GM11168 (cell line): ENCODE data around the gene NUDT3.

Experiments
- in situ Hi-C: fragments of 300-500 bp; cut with MboI; formaldehyde crosslinking; loops from one replicate; pipeline ENCODE4 v1.12.0; 2022; ENCODE audit warnings: low sequenced_read_pairs; ENCODE audit not compliant: unreplicated experiment

NUDT3 gene

GRCh38 chr6:34243131-34243771 lies 149.2 kb downstream of the NUDT3 start:
- in situ Hi-C loops, result loop anchor here (5.0 to 25.0 kb wide), 2 partner anchors 174 to 369 kb away; no protein-coding TSS in a partner anchor

GRCh38 chr6:34242252-34243130 lies 150.0 kb downstream of the NUDT3 start:
- in situ Hi-C loops, result loop anchor here (5.0 to 25.0 kb wide), 2 partner anchors 175 to 370 kb away; no protein-coding TSS in a partner anchor

- in situ Hi-C loops, result loop anchor here (5.0 to 25.0 kb wide), 2 partner anchors 176 to 371 kb away; no protein-coding TSS in a partner anchor
These were observed 150.9 kb downstream of the NUDT3 start for GRCh38 chr6:34241351-34242215.

DNA sequence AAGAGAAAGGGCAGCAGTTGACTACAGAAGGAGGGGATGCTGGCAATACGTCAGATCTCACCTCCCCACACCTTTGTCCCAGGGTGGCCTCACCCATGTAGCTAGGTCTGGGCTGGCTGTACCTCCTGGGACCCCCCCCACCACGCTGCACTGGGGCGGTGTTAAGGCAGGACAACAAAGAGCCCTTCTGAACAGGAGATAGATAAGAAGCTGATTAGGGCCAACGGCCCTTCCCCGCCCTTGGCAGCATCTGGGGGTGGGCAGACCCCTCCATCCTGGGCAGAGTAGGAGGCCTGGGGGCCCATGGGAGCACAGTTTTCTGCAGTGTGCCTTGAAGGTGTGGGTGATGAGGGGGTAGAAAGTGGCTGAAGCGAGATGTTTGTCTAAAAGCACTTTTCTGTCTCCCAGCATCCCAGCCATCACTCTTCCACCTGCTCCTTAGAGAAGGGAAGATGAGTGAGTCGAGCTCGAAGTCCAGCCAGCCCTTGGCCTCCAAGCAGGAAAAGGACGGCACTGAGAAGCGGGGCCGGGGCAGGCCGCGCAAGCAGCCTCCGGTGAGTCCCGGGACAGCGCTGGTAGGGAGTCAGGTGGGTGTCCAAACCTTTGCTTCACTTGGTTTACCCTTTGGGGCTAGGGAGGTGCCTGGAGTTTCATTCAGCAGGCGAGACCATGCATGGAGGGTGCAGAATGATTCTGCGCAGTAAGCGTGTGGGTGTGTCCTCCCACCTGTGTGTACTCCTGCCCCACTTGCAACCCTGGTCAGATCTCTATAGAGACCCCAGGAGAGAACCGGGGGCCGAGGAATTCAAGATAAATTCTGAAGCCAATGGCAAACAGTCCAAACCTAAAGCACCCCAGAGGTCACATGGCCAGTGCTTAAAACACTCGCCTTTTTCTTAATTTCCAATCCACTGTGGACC lies 151.9 kb downstream of the NUDT3 start:
- in situ Hi-C loops, result loop anchor here (5.0 to 25.0 kb wide), 2 partner anchors 177 to 372 kb away; no protein-coding TSS in a partner anchor

DNA sequence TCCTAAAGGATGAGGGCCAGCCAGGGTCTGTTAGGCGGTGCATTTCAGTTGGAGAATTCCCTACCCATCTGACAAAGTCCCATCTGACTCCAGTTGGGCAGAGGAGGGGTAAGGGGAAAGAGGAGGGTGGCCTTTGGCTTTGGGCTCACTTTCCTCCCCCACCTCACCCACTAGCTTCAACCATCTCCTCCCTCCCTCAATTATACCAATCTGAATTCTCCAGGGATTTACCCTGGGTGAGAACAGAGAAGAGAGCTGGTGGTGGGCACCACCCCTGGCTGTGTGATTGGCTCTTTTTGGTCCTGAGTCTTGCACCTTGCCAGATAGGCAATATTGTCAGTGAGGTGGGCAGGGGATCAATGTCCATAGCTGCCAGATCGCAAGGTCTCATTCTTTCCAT lies 152.6 kb downstream of the NUDT3 start:
- in situ Hi-C loops, result loop anchor here (5.0 to 25.0 kb wide), 3 partner anchors 177 to 615 kb away; no protein-coding TSS in a partner anchor

GRCh38 chr6:34239500-34239825 lies 153.0 kb downstream of the NUDT3 start:
- in situ Hi-C loops, result loop anchor here (10.0 to 25.0 kb wide), 2 partner anchors 373 to 615 kb away; no protein-coding TSS in a partner anchor

DNA sequence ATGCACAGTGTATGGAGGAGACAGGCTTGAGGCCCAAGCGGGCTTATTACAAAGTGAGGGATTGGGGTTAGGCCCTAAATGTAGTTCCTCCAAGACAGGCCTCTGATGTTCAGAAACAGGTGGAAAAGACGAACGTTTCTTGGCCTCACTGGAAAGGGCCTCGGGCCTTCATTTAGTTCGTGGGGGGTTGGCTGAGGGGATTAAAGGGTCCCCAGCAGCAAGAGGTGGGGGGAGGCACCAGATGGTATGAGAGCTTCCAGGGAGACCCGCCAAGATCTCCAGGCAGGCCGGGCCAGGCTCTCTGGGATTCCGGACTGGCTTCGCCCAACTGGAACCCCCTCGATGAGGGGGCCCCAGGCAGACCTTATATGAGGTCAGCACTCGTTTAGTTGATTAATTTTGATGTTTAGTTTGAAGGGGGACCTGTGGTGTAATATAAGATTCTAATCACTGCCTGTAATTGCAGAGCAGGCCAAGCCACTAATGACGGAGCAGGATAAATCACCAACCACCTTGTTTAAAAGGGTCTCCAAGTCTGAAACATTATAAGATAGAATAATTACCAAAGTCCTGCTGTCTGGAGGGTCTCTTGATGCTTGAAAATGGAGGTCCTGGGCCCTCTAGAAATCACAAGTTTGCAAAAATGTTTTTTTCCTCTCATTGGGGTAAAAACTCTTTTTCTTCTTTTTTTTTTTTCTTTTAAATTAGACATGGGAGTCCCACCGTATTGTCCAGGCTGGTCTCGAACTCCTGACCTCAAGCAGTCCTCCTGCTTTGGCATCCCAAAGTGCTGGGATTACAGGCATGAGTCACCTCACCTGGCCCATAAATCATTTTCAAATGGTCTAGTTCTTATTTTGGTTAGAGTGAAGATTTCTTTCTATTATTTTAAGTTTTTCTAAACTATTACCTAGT lies 153.6 kb downstream of the NUDT3 start:
- in situ Hi-C loops, result loop anchor here (10.0 to 25.0 kb wide), 2 partner anchors 373 to 616 kb away; no protein-coding TSS in a partner anchor

- in situ Hi-C loops, result loop anchor here (10.0 to 25.0 kb wide), 2 partner anchors 374 to 617 kb away; no protein-coding TSS in a partner anchor
These were observed 154.5 kb downstream of the NUDT3 start for GRCh38 chr6:34237722-34238584.

DNA sequence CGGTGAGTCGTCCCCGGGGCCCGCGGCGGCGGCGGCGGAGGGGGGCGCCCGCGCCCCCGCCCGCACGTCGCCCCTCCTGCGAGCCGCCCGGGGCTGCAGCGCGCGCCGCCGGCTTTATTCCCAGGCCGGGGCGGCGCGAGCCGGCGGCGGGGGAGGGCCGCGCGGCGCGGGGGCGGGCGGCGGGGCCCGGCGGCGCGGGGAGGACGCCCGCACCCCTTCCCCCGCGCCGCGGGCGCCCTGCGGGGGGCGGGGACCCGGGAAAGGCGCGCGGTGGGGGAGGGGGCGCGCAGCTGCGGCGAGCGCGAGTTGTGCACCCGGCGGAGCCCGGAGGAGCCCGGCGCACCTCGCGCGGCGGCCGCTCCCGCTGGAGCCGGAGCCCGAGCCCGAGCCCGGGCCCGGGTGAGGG lies 155.2 kb downstream of the NUDT3 start:
- in situ Hi-C loops, result loop anchor here (10.0 to 25.0 kb wide), 2 partner anchors 375 to 617 kb away; no protein-coding TSS in a partner anchor

- in situ Hi-C loops, result loop anchor here (10.0 to 25.0 kb wide), 2 partner anchors 376 to 618 kb away; no protein-coding TSS in a partner anchor
These were observed 155.8 kb downstream of the NUDT3 start, which contains the start of gene HMGA1 for GRCh38 chr6:34236443-34237315. TSS of gene HMGA1 (plus strand) at chr6:34236873. CDS start at chr6:34240781, 3,908 bp downstream.

- in situ Hi-C loops, result loop anchor here (10.0 to 25.0 kb wide), 2 partner anchors 376 to 619 kb away; no protein-coding TSS in a partner anchor
These were observed 156.4 kb downstream of the NUDT3 start for GRCh38 chr6:34236131-34236442.

GRCh38 chr6:34235307-34236130 lies 156.9 kb downstream of the NUDT3 start:
- in situ Hi-C loops, result loop anchor here (10.0 to 25.0 kb wide), 2 partner anchors 377 to 619 kb away; no protein-coding TSS in a partner anchor

- in situ Hi-C loops, result loop anchor here (10.0 to 25.0 kb wide), 2 partner anchors 378 to 620 kb away; no protein-coding TSS in a partner anchor
These were observed 157.7 kb downstream of the NUDT3 start for GRCh38 chr6:34234667-34235306.

- in situ Hi-C loops, result loop anchor here (10.0 to 25.0 kb wide), 2 partner anchors 378 to 621 kb away; no protein-coding TSS in a partner anchor
These were observed 158.6 kb downstream of the NUDT3 start for GRCh38 chr6:34233867-34234266.
